NCI-H446 treated with DMSO at 0.1 percent for 48 hours (cell line): Measurements from ENCODE around the gene RBPJL.

Experiments
- DNase-seq: peaks from one replicate; lab custom pipeline; 2025; lab: John Stamatoyannopoulos, UW

Gene RBPJL

GRCh38 chr20:45306431-45306982 is at the start of gene RBPJL:
Gene RBPJL (plus strand): TSS chr20:45306840. CDS start chr20:45306923, 83 bp downstream.
- no peak for DNase-seq

GRCh38 chr20:45257161-45257560 is 49.5 kb upstream of the RBPJL start:
- no peak for DNase-seq

- DNase-seq, result no peak
Measured at GRCh38 chr20:45257711-45258110, 48.9 kb upstream of the RBPJL start.

- no peak for DNase-seq
Measured at GRCh38 chr20:45258259-45258658, 48.4 kb upstream of the RBPJL start.

GRCh38 chr20:45258664-45259063 is 48.0 kb upstream of the RBPJL start:
- no peak for DNase-seq

GRCh38 chr20:45263556-45264266 is 42.9 kb upstream of the RBPJL start:
- DNase-seq, result no peak

- DNase-seq, result no peak
Measured at GRCh38 chr20:45266977-45267376, 39.7 kb upstream of the RBPJL start.

- DNase-seq, result no peak
Measured at GRCh38 chr20:45268531-45268930, 38.1 kb upstream of the RBPJL start.

- no peak for DNase-seq
Measured at GRCh38 chr20:45269056-45269455, 37.6 kb upstream of the RBPJL start.

- peak; percentile 65 for DNase-seq
Measured at GRCh38 chr20:45269754-45270270, 36.8 kb upstream of the RBPJL start.

GRCh38 chr20:45275338-45275737 is 31.3 kb upstream of the RBPJL start:
- DNase-seq, result no peak

GRCh38 chr20:45279992-45280391 is 26.6 kb upstream of the RBPJL start:
- DNase-seq, result no peak

- no peak for DNase-seq
Measured at GRCh38 chr20:45282700-45283550, 23.7 kb upstream of the RBPJL start.

- no peak for DNase-seq
Measured at GRCh38 chr20:45283551-45284057, 23.0 kb upstream of the RBPJL start.

GRCh38 chr20:45288376-45288775 is 18.3 kb upstream of the RBPJL start:
- DNase-seq, result no peak

GRCh38 chr20:45288860-45289259 is 17.8 kb upstream of the RBPJL start:
- no peak for DNase-seq

GRCh38 chr20:45289942-45290676 is 16.5 kb upstream of the RBPJL start:
- DNase-seq, result no peak

- DNase-seq, result peak; percentile 74
Measured at GRCh38 chr20:45290677-45291355, 15.8 kb upstream of the RBPJL start.

GRCh38 chr20:45291526-45291925 is 15.1 kb upstream of the RBPJL start:
- no peak for DNase-seq

- DNase-seq, result no peak
Measured at GRCh38 chr20:45292343-45292742, 14.3 kb upstream of the RBPJL start.
